ENCODE measurements around the gene ELFN2.

Gene ELFN2

DNA sequence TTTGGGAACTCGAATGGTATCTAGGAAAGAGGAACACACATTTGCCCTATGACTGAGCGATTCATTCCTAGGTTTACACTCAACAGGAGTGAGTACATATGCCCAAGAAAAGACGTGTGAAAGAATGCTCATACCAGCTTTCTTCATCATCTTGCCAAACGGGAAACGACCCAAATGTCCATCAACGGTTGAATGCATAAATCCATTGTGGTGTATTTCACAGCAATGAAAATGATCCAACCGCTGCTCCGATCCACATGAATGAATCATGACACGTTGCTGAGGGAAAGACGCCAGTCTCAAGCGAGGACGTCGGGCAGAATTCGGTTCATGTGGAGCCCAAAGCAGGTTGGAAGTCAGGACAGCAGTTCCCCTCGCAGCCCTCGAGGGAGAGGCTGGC, 73.4 kb downstream of the ELFN2 start:
- DNase-seq (ENCODE audit: extremely low spot score) = no peak
- TF ChIP-seq BHLHE40 (IDR thresholded peaks at IDR 0.05; ENCODE audit: borderline replicate concordance) = no peak
- ChIA-PET CTCF (no interaction called here), POLR2A (no interaction called here)

DNA sequence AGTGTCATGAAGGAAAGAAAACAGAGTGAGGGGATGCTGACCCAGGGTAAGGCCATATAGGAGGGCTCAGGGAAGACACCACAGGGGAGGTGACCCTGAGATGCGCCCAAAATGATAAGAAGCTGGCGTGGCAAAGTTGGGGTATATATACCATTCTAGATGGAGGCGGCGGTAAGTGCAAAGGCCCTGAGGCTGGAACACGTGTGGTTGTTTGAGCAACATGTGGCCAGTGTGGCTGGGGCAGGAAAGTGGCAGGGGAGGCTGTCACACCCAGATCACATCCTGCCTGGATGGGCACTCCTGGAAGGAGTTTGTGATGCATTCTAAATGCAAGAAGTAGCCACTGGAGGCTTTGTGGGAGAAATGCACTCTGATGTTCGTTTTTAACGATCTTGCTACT, 74.8 kb downstream of the ELFN2 start:
- DNase-seq (ENCODE audit: extremely low spot score) = no peak
- POLR2A ChIA-PET = no interaction called here
- TF ChIP-seq FOXM1 (IDR thresholded peaks at IDR 0.05; ENCODE audit: borderline replicate concordance) (no peak), L3MBTL2 (conservative IDR thresholded peaks at IDR 0.05) (no peak), ELF4 (IDR thresholded peaks at IDR 0.05) (no peak), HDGF (IDR thresholded peaks at IDR 0.05; ENCODE audit: borderline replicate concordance) (no peak)
- CTCF ChIA-PET = no interaction called here

GRCh38 chr22:37351232-37351631, 76.0 kb downstream of the ELFN2 start:
- ChIA-PET POLR2A (no interaction called here), CTCF (no interaction called here)

GRCh38 chr22:37349043-37349814, 78.0 kb downstream of the ELFN2 start:
- no peak for DNase-seq (ENCODE audit: extremely low spot score)
- TF ChIP-seq TARDBP (IDR thresholded peaks at IDR 0.05) (no peak), FOXK2 (IDR thresholded peaks at IDR 0.05) (no peak), LEF1 (IDR thresholded peaks at IDR 0.05; ENCODE audit: borderline replicate concordance) (no peak), NFRKB (IDR thresholded peaks at IDR 0.05) (no peak), L3MBTL2 (conservative IDR thresholded peaks at IDR 0.05) (no peak), ZNF384 (IDR thresholded peaks at IDR 0.05) (no peak), BHLHE40 (IDR thresholded peaks at IDR 0.05; ENCODE audit: borderline replicate concordance) (no peak), SP1 (IDR thresholded peaks at IDR 0.05) (no peak), FOXM1 (IDR thresholded peaks at IDR 0.05; ENCODE audit: borderline replicate concordance) (no peak), PKNOX1 (IDR thresholded peaks at IDR 0.05) (no peak), CTBP1 (IDR thresholded peaks at IDR 0.05; ENCODE audit: borderline replicate concordance) (no peak), HDGF (IDR thresholded peaks at IDR 0.05; ENCODE audit: borderline replicate concordance) (no peak), SUZ12 (IDR thresholded peaks at IDR 0.05) (no peak), ELF4 (IDR thresholded peaks at IDR 0.05) (no peak), ARNT (IDR thresholded peaks at IDR 0.05) (no peak), FOXA1 (IDR thresholded peaks at IDR 0.05) (no peak)
- CTCF ChIA-PET = no interaction called here
- POLR2A ChIA-PET = no interaction called here

More at GRCh38 chr22:37351232-37351631, 76.0 kb downstream of the ELFN2 start:
- TF ChIP-seq TARDBP (IDR thresholded peaks at IDR 0.05) (no peak), ELF4 (IDR thresholded peaks at IDR 0.05) (no peak), BHLHE40 (IDR thresholded peaks at IDR 0.05; ENCODE audit: borderline replicate concordance) (no peak), LEF1 (IDR thresholded peaks at IDR 0.05; ENCODE audit: borderline replicate concordance) (no peak), FOXA1 (IDR thresholded peaks at IDR 0.05) (no peak), FOXM1 (IDR thresholded peaks at IDR 0.05; ENCODE audit: borderline replicate concordance) (no peak)
- no peak for DNase-seq (ENCODE audit: extremely low spot score)

GRCh38 chr22:37346505-37346895, 80.8 kb downstream of the ELFN2 start:
- ChIA-PET POLR2A (no interaction called here), CTCF (no interaction called here)
- DNase-seq (ENCODE audit: extremely low spot score) = no peak
- TF ChIP-seq FOXK2 (IDR thresholded peaks at IDR 0.05) (no peak), ARNT (IDR thresholded peaks at IDR 0.05) (no peak), FOXA1 (IDR thresholded peaks at IDR 0.05) (no peak), SP1 (IDR thresholded peaks at IDR 0.05) (no peak), TARDBP (IDR thresholded peaks at IDR 0.05) (no peak), BHLHE40 (IDR thresholded peaks at IDR 0.05; ENCODE audit: borderline replicate concordance) (no peak), L3MBTL2 (conservative IDR thresholded peaks at IDR 0.05) (no peak), FOXM1 (IDR thresholded peaks at IDR 0.05; ENCODE audit: borderline replicate concordance) (no peak), PKNOX1 (IDR thresholded peaks at IDR 0.05) (no peak)

DNA sequence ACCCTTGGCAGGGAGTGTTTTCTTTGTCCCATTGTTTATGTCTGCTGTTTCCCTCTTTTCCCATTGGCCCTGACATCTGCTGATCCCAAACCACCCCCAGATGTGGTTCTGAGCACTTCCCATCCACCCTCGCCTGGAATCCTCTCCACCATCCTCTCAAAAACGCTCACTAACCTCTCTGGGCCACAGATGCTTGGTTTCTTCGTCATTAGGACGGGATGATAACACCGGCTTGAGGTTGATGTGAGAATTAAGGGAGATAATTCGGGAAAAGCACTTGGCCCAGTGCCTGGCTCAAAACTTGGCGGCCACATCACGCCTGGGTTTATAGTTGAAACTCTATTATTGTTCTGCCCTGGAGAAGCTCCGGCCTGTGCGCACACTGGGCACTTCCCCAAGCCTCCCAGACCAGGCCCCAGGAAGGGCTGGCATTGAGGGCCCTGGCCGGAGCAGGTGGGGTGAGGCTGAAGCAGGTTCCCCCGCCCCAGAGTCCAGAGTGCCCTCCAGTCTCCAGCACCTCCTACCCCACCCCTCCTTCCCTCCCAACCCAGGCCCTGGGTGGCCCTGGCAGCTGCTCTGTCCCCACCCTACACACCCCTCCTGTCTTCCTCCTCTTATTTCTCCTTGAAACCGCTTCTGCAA, 81.3 kb downstream of the ELFN2 start:
- ChIA-PET POLR2A (no interaction called here), CTCF (no interaction called here)
- TF ChIP-seq CTBP1 (IDR thresholded peaks at IDR 0.05; ENCODE audit: borderline replicate concordance) = no peak
- TF ChIP-seq ARNT (IDR thresholded peaks at IDR 0.05) = no peak
- TF ChIP-seq SP1 (IDR thresholded peaks at IDR 0.05) = no peak
- no peak for TF ChIP-seq ZNF384 (IDR thresholded peaks at IDR 0.05)
- TF ChIP-seq HDGF (IDR thresholded peaks at IDR 0.05; ENCODE audit: borderline replicate concordance) = no peak
- TF ChIP-seq NFRKB (IDR thresholded peaks at IDR 0.05) = no peak
- TF ChIP-seq LEF1 (IDR thresholded peaks at IDR 0.05; ENCODE audit: borderline replicate concordance) = no peak
- TF ChIP-seq BHLHE40 (IDR thresholded peaks at IDR 0.05; ENCODE audit: borderline replicate concordance) = no peak
- no peak for TF ChIP-seq PKNOX1 (IDR thresholded peaks at IDR 0.05)
- no peak for TF ChIP-seq FOXK2 (IDR thresholded peaks at IDR 0.05)
- DNase-seq (ENCODE audit: extremely low spot score) = no peak
